Measurements from ENCODE around the gene D2HGDH.
"Not testable (repeated sequence)": the region's sequence is repeated elsewhere in the genome, so short reads cannot be mapped to it uniquely, and the experiment has no call there.

The D2HGDH gene

GRCh38 chr2:241817126-241817820, 82.8 kb downstream of the D2HGDH start:
- no peak overlapping the region for H3K27ac ChIP-seq (ENCODE audit: poor library complexity, severe bottlenecking)

GRCh38 chr2:241817821-241818215, 83.4 kb downstream of the D2HGDH start:
- H3K27me3 ChIP-seq (ENCODE audit: insufficient read depth, poor library complexity, severe bottlenecking); H3K4me1 ChIP-seq (ENCODE audit: insufficient read depth, poor library complexity, severe bottlenecking); H3K4me3 ChIP-seq (ENCODE audit: severe bottlenecking); H3K27ac ChIP-seq (ENCODE audit: poor library complexity, severe bottlenecking); DNase-seq (ENCODE audit: low spot score); H3K36me3 ChIP-seq (ENCODE audit: low read depth); H3K9me3 ChIP-seq (ENCODE audit: severe bottlenecking); ATAC-seq (ENCODE audit: low read depth): not testable (repeated sequence)

More at GRCh38 chr2:241817126-241817820, 82.8 kb downstream of the D2HGDH start:
- H3K4me3 ChIP-seq (ENCODE audit: severe bottlenecking): no peak overlapping the region
- DNase-seq (ENCODE audit: low spot score): no peak
- no peak for TF ChIP-seq CTCF (IDR thresholded peaks at IDR 0.05; ENCODE audit: poor library complexity, severe bottlenecking)
- ATAC-seq (ENCODE audit: low read depth): no peak
- H3K27me3 ChIP-seq (ENCODE audit: insufficient read depth, poor library complexity, severe bottlenecking): no peaks in the 10 kb centered on the region
- H3K4me1 ChIP-seq (ENCODE audit: insufficient read depth, poor library complexity, severe bottlenecking): no peaks in the 10 kb centered on the region
- H3K9me3 ChIP-seq (ENCODE audit: severe bottlenecking): no peaks in the 10 kb centered on the region
- H3K36me3 ChIP-seq (ENCODE audit: low read depth): no peaks in the 10 kb centered on the region

All from RWPE2 (cell line).